ENCODE measurements around the gene TMEM214. TPM values are rescaled to one million over a fixed set of nuclear protein-coding genes. Genes with fewer than 3 reads are reported as not detected.

The TMEM214 gene
- total RNA-seq, 3 donors from 2014 or later (not counting 1 experiment from before 2014, with no cell fraction given), result 64.9 to 81.1 (median 79.2) TPM

DNA sequence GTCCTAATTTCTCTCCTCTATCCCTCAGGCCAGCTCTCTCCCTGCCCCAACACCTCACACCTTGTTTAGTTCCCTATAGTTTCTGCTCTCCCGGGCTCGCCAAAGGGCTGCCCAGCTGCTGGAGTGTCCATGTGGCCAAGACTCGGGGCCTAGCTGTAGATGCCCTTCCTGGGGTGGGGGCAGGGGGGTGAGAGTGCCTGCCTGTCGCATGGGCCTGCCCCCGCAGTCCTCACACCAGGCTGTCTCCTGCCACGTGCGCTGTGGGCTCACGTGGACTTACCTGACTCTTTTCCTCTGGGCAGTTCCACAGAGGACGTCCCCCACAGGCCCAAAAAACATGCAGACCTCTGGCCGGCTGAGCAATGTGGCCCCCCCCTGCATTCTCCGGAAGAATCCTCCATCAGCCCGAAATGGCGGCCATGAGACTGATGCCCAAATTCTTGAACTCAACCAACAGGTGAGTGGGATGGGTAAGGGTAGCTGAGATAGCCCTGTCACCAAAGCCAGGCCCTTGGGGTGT lies 7.4 kb upstream of the TMEM214 start:
- Mint-ChIP-seq H3K36me3 (no peaks in the 10 kb centered on the region), H3K27ac (no peak overlapping the region), H3K9me3 (no peaks in the 10 kb centered on the region), H3K27me3 (ENCODE audit: low read depth in 2 of 2) (no peaks in the 10 kb centered on the region), H3K4me3 (no peak overlapping the region), H3K4me1 (peaks cover 0 to 2% of the 10 kb centered on the region in 2 donors)
- H3K4me1 ChIP-seq (ENCODE audit: control insufficient read depth, insufficient read depth, low read length), result no peaks in the 10 kb centered on the region
- no peaks in the 10 kb centered on the region for H3K9me3 ChIP-seq (ENCODE audit: control insufficient read depth, insufficient read depth, low read length)
- H3K27me3 ChIP-seq (ENCODE audit: control insufficient read depth, insufficient read depth, low read length), result no peaks in the 10 kb centered on the region
- ATAC-seq (no peak), DNase-seq (no peak)
- 92% methylated on average over 13 of the region's 13 CpGs for WGBS (ENCODE audit: insufficient coverage)
- H3K27ac ChIP-seq (ENCODE audit: low read length), result no peak overlapping the region
- no peak overlapping the region for H3K4me3 ChIP-seq (ENCODE audit: low read length)
- TF ChIP-seq, protein P1, sequence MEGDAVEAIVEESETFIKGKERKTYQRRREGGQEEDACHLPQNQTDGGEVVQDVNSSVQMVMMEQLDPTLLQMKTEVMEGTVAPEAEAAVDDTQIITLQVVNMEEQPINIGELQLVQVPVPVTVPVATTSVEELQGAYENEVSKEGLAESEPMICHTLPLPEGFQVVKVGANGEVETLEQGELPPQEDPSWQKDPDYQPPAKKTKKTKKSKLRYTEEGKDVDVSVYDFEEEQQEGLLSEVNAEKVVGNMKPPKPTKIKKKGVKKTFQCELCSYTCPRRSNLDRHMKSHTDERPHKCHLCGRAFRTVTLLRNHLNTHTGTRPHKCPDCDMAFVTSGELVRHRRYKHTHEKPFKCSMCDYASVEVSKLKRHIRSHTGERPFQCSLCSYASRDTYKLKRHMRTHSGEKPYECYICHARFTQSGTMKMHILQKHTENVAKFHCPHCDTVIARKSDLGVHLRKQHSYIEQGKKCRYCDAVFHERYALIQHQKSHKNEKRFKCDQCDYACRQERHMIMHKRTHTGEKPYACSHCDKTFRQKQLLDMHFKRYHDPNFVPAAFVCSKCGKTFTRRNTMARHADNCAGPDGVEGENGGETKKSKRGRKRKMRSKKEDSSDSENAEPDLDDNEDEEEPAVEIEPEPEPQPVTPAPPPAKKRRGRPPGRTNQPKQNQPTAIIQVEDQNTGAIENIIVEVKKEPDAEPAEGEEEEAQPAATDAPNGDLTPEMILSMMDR (IDR thresholded peaks at IDR 0.05), result no peak
- no peaks in the 10 kb centered on the region for H3K36me3 ChIP-seq (ENCODE audit: control insufficient read depth, insufficient read depth, low read length)
- intact Hi-C loops (cut with micrococcal nuclease), result no loop called here

DNA sequence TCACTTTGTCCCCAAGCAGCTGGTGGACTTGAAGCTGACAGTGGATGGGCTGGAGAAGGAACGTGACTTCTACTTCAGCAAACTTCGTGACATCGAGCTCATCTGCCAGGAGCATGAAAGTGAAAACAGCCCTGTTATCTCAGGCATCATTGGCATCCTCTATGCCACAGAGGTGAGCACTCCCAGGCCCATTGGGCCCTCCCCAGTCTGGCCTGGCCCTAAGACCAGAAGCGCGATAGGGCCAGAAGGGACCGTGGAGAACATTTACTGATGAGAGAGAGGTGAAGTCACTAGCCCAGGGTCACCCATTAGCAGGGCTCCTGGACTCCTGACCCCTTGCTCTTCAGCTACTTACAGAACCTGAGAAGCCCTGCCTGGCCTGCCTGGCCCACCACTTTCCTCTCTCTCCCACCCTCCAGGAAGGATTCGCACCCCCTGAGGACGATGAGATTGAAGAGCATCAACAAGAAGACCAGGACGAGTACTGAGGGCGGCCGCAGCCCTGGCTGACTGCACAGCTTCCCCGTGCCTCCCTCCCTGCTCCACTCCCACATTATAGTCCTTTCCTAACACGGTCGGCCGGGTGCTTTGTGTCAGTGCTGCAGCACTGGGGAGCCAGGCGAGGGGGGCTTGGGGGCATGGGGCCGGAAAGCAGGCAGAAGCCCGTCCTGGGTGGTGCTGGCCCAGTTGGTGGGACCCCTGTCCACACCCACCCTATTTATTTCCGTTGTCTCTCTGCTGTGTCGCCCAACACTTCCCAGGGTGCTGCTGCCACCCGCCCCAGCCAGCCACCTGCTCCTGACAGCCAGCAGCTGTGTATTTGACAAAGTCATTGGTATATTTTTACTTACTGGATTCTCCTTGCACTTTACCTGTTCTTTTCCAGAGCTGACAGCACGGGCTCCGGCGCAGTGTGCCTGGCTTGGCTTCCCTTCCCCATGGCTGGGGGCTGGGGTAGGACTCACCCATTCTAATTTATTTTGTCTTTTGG lies 6.6 kb upstream of the TMEM214 start:
- Histone ChIP-seq H3K27ac (ENCODE audit: low read length) (no peak overlapping the region), H3K4me1 (ENCODE audit: control insufficient read depth, insufficient read depth, low read length) (no peaks in the 10 kb centered on the region), H3K9me3 (ENCODE audit: control insufficient read depth, insufficient read depth, low read length) (no peaks in the 10 kb centered on the region), H3K4me3 (ENCODE audit: low read length) (no peak overlapping the region), H3K36me3 (ENCODE audit: control insufficient read depth, insufficient read depth, low read length) (no peaks in the 10 kb centered on the region), H3K27me3 (ENCODE audit: control insufficient read depth, insufficient read depth, low read length) (no peaks in the 10 kb centered on the region)
- intact Hi-C loops (cut with micrococcal nuclease), result no loop called here
- WGBS (ENCODE audit: insufficient coverage), result 95% methylated on average over 24 of the region's 24 CpGs
- Mint-ChIP-seq H3K36me3 (no peaks in the 10 kb centered on the region), H3K4me1 (peaks cover 0 to 5% of the 10 kb centered on the region in 2 donors), H3K27ac (no peak overlapping the region), H3K4me3 (no peak overlapping the region), H3K27me3 (ENCODE audit: low read depth in 2 of 2) (no peaks in the 10 kb centered on the region), H3K9me3 (no peaks in the 10 kb centered on the region)
- TF ChIP-seq, protein P1 (IDR thresholded peaks at IDR 0.05), result no peak
- DNase-seq (no peak), ATAC-seq (no peak)

DNA sequence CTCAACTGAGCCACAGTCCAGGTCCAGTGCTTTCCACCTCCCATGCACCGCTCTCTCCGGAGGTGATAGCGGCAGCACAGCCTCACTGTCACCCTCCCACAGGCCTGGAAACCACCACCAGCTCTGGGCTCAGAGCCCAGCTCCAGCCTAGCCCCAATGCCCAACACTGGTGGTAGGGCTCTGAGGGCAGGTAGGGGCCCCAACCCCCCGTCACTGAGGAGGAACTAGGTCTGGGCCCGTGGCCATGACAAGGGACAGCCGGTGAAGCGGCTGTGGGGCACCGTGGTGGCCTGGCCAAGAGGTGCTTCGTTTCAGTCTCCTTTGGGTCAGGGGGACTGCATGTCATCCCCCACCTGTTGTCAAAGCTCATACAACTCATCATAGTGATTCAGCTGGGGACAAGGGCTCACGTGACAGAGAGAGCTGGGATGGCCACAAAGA lies 5.5 kb upstream of the TMEM214 start:
- no peaks in the 10 kb centered on the region for H3K9me3 Mint-ChIP-seq
- 90% methylated on average over 10 of the region's 10 CpGs for WGBS (ENCODE audit: insufficient coverage)
- no peak overlapping the region for H3K4me3 ChIP-seq (ENCODE audit: low read length)
- H3K4me1 ChIP-seq (ENCODE audit: control insufficient read depth, insufficient read depth, low read length), result peaks cover 3% of the 10 kb centered on the region
- no peak for ATAC-seq
- no peaks in the 10 kb centered on the region for H3K36me3 Mint-ChIP-seq
- H3K27me3 ChIP-seq (ENCODE audit: control insufficient read depth, insufficient read depth, low read length), result no peaks in the 10 kb centered on the region
- H3K36me3 ChIP-seq (ENCODE audit: control insufficient read depth, insufficient read depth, low read length), result no peaks in the 10 kb centered on the region
- DNase-seq, result no peak
- H3K27ac ChIP-seq (ENCODE audit: low read length), result no peak overlapping the region
- TF ChIP-seq, protein P1 (IDR thresholded peaks at IDR 0.05), result no peak
- no peaks in the 10 kb centered on the region for H3K9me3 ChIP-seq (ENCODE audit: control insufficient read depth, insufficient read depth, low read length)
- intact Hi-C loops (cut with micrococcal nuclease), result no loop called here
- H3K27ac Mint-ChIP-seq, result no peak overlapping the region
- H3K27me3 Mint-ChIP-seq (ENCODE audit: low read depth in 2 of 2), result no peaks in the 10 kb centered on the region
- H3K4me3 Mint-ChIP-seq, result no peak overlapping the region
- H3K4me1 Mint-ChIP-seq, result peaks cover 0 to 14% of the 10 kb centered on the region in 2 donors

Measured in natural killer cell (primary cell).